Erythroblast (primary cell): ENCODE results near the gene BTN1A1.
"Not testable (repeated sequence)": the region's sequence is repeated elsewhere in the genome, so short reads cannot be mapped to it uniquely, and the experiment has no call there.

Experiments
- GATA1 ChIP-seq: IDR thresholded peaks from 2 replicates; pipeline ENCODE4 v1.6.1; 2011; ENCODE audit warnings: low read depth, mild to moderate bottlenecking, control low read depth, low read length, moderate library complexity
- POLR2A ChIP-seq: IDR thresholded peaks from 2 replicates; pipeline ENCODE4 v1.6.1; 2011; ENCODE audit warnings: mild to moderate bottlenecking, low read length

DNA sequence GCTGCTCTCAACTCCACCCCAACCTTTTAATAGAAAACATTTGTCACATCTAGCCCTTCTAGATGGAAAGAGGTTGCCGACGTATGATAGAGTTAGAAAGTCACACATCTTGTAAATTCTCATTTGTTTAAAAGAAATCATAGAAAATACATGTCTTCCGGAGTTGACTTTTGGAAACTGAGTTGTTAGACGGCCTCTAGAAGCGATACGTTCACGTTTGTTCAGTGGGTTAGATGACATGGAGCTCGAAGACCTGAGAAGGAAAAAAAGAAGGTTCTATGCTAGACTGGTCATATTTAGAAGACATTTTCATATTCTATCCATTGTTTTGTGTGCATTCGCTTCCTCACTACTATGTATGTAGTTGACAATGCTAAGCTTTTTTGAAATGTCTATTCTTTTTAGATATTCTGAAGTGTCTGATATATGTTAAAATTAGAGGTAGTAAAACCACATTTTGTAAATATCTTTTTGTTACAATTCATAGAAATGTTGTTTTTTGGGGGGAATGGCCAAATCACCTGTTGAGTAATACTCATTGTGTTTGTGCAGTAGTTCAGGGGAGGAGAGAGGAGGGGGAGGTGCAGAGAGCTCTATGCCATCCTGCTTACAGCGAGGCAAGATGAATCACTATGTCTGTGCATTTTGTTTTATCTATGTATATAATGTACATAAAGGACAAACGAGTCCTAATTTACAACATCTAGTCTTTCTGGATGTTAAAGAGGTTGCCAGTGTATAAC, 22.6 kb downstream of the BTN1A1 start:
- not testable (repeated sequence) for TF ChIP-seq POLR2A, GATA1
